Activated CD4-positive, alpha-beta T cell treated with anti-CD3 and anti-CD28 coated beads for 24 hours (primary cell): ENCODE data around the gene GINS1.
"Not testable (repeated sequence)": the region's sequence is repeated elsewhere in the genome, so short reads cannot be mapped to it uniquely, and the experiment has no call there.

ENCODE experiments used
- DNase-seq, 2 donors: peaks; one replicate each; pipeline ENCODE4 v3.0.0-alpha.2; 2020; ENCODE audit warnings: low read depth in 2 of 2

The GINS1 gene

DNA sequence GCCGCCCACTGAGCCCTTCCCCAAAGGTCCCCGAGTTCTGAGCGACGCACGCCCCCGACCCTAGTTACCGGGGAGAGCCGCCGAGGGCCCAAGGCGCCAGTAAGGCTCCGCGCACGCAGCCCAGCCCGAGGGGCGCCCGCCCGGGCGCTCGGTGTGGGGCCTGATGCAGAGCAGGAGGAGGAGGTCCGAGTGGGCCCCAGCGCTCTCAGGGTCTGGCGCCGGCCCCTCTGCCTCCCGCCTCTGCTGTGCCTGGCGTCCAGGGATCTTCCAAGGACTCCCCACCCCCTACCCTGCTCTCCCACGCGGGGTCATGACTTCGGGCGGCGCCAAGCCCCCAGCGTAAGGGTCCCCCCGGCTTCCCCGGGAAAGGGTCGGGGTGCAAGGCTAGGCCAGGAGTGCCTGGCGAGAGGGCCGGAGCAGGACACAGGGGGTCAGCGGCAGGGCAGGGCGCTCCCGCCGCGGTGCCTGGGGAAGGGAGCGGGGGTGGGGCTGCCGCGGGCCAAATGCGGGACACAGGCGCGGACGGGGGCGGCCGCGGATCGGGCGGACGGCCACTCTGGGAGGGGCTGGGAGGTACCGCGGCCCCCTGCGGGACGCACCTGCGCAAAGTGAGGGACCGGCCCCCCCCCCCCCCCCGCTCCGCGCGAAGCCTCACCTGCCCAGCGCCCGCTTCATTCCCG, 17.5 kb upstream of the GINS1 start:
- DNase-seq = peak in 1 of 2 donors; percentile 17

DNA sequence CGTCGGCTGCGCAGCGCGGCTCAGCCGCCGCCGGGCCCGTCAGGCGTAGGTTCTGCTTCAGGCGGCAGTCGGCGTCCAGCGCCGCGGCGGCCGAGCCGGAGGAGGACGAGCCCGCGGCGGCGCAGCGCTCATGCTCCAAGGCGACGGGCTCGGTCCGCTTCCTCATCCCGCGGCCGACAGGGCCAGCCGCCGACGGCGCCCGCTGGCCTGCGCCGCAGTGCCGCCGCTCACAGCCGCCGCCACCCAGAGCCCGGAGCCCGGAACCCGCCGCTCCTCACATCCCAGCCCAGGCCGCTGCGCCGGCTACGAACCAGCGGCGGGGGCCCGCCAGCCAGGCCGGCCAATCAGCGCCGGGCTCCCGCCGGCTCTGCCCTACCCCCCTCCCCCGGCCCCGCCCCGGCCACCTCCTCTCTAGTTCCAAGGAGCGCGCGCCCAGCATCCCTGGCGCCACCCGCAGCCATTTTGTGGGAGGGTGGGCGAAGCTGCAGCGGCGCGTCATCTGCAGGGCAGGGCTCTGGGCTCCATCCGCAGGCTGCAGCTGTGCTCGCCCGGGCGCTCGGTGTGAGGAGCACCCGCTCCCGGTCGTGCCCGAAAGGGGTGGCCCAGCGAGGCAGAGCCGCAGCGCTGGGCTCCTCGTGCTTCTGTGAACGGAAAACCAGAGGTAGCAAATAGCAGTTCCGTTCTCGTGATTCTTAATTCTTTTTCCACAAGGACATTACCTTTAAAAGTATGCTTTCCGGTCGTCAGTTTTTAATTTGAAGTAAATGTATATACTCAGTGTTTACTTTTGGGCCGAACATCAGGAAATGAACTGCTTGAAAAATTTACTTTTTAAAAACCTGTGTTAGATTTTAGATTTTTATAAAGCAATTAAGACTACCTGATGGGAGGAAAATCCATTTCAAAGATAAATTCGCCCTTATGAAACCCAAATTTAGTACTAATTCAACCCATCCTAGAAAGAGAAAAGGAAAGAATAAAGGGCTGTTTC, 16.6 kb upstream of the GINS1 start, which contains the start of gene ABHD12:
Gene ABHD12 (minus strand): TSS at position 298 of the 991 bp plus-strand sequence. CDS start 132 bp downstream, at position 166.
- DNase-seq = peak; percentile 91

DNA sequence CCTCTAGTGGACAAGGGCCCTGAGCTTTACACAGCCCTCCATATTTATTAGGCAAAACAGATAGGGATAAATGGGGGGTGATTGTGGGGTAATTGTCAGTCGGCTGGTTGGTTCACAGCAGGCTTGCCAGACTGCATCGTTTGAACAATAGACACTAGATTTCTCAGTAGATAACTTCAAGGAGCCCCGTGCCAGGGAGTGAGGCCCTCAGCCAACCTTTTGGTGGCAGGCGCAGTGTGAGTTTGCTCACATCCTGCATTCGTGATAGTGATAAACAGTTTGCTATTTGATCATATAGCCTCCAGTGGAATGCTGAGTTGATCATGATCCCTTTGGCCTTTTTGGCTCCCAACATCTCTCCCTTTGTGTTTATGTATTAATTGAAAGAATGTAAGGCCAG, 13.2 kb upstream of the GINS1 start:
- DNase-seq = no peak

GRCh38 chr20:25394996-25395395, 12.5 kb upstream of the GINS1 start:
- DNase-seq = no peak

GRCh38 chr20:25397096-25397495, 10.4 kb upstream of the GINS1 start:
- DNase-seq = no peak

DNA sequence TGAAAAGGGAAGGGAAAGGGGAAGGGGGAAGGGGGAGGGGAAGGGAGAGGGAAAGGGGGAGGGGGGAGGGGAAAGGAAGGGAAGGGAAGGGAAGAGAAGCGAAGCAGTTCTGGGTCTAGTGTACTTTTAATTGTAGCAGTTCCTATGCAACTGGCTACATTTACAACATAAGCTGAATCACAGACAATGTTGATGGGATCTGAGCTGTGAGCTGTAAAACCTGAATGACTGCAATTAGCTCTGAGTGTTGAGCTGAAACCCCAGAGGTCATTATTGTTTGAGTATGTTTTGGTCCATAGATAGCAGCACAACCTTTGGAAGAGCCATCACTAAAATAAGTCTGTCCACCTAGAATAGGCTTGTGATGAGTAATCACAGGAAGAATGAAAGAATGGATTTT, 9.7 kb upstream of the GINS1 start:
- DNase-seq = no peak

DNA sequence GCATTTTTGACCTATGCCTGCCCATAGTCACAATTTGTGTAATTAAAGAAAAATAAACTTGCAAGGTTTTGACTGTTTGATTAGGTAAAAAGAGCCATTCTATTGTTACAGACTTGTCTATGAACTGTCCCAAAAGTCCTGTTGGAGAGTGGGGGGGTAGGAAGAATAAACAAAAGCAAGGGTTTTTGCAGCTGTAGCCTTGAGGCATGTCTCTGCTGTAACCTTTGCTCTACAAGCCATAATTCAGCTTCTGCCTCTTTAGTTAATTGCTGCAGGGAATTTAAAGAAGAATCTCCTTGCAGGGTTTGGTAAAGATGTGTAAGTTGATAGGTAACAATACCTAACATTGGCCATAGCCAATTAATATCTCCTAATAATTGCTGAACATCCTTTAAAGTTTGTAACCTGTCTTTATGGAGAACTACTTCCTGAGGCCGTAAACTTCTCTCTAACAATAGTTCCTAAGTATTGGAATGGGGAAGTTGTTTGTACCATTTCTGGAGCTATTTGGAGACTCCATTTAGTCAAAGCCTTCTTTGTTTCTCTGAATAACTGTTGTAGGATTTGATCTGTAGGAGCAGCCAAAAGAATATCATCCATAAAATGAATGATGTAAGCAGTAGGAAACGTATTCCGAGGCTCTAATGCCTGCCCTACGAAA, 9.0 kb upstream of the GINS1 start:
- no peak for DNase-seq

- DNase-seq = peak in 1 of 2 donors; percentile 9
Observed at GRCh38 chr20:25399037-25399430, 8.4 kb upstream of the GINS1 start.

DNA sequence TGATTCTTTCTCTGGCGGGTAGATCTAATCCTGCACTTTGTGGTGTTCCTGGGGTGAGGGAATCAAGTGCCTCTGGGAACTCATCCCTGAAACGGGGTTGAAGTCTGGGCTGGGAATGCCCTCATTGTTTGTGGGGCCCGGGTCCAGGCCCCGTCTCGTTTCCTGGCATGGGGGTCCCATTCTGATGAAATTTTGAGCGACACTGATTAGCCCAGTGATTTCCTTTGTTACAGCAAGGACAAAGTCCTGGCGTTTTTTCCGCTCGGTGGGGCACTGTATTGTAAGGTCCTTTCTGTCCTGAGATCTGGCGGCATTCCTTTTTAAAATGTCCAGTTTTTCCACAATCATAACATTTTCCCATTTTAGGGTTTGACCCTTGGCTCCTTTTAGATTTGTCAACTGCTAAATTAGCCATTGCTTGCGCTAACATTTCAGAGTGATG, 7.2 kb upstream of the GINS1 start:
- DNase-seq = not testable (repeated sequence)

DNA sequence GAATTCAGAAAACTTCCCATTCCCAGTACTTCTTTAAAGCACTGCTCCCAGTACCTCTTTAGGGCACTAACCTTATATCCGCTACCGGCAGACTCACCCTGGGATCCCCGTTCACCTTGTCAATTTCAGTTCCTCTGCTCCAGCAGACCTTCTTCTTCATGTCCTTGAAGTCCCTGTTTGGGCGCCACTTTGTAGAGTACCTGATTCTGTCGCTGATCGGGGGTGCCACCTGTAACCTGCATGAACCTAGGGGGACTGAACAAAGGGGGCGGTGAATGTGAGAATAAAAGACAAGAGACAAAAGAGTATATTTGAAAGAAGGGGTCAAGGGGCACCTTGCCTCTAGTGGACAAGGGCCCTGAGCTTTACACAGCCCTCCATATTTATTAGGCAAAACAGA, 4.9 kb upstream of the GINS1 start:
- DNase-seq = no peak

GRCh38 chr20:25408170-25408547, 686 bp downstream of the GINS1 start:
- DNase-seq = no peak

- no peak for DNase-seq
Observed at GRCh38 chr20:25408890-25409289, 1.4 kb downstream of the GINS1 start.

DNA sequence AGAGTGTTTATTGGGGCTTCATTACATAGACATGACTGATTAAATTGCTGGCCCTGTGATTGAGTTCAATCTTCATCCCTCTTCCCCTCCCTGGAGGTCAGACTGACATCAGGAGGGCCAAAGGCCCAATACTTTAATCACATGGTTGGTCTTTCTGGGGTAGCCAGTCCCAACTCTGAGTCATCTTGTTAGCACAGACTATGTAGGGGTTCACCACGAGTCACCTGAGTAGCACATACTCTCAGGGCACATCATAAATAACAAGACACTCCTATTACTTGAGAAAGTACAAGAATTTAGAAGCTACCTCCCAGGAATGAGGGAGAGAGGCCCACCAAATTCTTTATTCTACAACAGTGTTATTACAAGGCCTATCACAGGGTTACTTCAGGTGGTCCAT, 11.3 kb downstream of the GINS1 start:
- DNase-seq = no peak

DNA sequence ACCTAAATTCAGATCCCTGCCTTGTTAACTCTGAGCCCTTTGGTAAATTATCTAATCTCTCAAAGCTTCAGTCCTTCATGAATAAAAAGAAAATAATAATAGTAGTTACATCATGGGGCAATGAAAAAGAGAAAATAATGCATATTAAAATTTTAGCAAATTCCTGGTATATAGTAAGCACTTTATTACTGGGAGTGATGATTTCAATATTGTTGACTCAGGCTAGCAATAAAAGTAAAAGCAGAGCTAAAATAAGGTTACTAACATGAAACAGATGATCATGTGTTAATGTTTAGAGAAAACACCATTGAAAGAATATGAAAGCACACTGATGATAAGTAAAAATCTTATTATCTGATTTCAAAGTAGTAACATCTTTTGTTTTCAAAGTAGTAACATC, 13.6 kb downstream of the GINS1 start:
- no peak for DNase-seq

DNA sequence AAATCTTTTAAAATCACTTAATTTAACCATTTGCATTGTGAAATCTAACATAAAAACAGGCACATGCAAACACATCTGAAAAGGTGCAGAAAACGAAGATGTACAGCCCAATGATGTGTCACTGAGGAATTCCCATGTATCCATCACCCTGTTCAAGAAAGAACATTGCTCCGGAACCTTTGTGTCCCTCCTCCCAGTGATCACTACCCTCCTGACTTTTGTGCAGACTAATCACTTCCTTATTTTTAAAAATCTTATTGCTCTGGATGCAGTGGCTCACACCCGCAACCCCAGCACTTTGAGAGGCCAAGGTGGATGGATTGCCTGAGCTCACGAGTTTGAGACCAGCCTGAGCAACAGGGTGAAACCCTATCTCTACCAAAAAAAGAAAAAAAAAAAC, 14.6 kb downstream of the GINS1 start:
- DNase-seq = no peak

DNA sequence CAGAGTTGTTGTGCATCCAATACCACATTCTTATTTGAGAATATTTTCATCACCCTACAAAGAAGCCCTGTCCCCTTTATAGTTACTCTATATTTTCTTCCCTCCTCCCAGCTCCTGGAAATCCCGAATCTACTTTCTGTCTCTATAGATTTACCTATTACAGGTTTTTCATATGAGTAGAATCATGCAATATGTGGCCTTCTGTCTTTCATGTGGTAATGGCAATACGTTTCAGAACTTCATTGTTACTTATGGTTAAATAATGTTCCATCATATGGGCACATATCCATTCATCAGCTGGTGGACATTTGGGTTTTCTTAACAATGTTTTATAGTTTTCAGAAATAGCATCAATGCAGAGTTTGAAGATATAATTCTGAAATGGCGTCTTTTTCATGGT, 17.1 kb downstream of the GINS1 start:
- no peak for DNase-seq

DNA sequence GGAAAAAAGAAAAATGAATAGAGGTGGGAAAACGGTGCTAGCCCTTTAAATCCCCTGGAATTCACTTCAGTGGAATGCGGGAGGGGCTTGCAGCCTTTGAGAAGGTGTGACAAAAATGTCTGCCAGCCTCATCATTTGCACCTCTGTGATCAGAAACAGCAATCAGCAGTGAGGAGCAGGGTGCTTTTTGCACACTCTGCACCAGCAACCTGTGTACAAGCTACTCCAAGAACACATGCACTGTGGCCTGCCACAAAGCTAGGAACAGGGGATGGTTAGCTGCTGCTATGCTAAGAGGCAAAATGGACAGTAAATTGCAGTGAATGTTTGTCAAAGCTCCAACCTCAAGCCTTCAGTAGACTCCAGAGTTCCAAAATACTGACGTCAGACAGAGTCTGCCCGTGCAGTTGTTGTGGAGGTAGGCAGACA, 29.7 kb downstream of the GINS1 start:
- no peak for DNase-seq

GRCh38 chr20:25439328-25439727, 31.9 kb downstream of the GINS1 start:
- DNase-seq = no peak

- DNase-seq = no peak
Observed at GRCh38 chr20:25444556-25444955, 37.1 kb downstream of the GINS1 start.

GRCh38 chr20:25447671-25448070, 40.2 kb downstream of the GINS1 start:
- DNase-seq = no peak

GRCh38 chr20:25452333-25452732, 44.9 kb downstream of the GINS1 start:
- DNase-seq = no peak
